Endothelial cell of umbilical vein (primary cell): ENCODE results near the gene CRABP1. TPM values are rescaled to one million over a fixed set of nuclear protein-coding genes. Genes with fewer than 3 reads are reported as not detected.

Experiments used
- BruUV-seq: library from RNA; stranded (reverse); fragments of 400-500 nt; replicated peaks from 2 replicates; lab custom pipeline; 2021; lab: Mats Ljungman, UMichigan
- CTCF ChIA-PET: fragments of 300-600, 350-600 bp; sonication (Branson Sonifier 250); formaldehyde crosslinking; loops from one replicate; lab custom pipeline; 2021; ENCODE audit warnings: antibody characterized with exemption, inconsistent platforms; lab: Charles Lee
- POLR2A ChIA-PET: fragments of 300-600, 350-600 bp; sonication (Branson Sonifier 250); formaldehyde crosslinking; loops from one replicate; lab custom pipeline; 2021; ENCODE audit warnings: antibody characterized with exemption, inconsistent platforms; lab: Charles Lee
- DNase-seq: peaks from one replicate; pipeline ENCODE4 v3.0.0-alpha.2; 2011; ENCODE audit warnings: low read depth, low spot score
- FAIRE-seq: peaks from 2 replicates; lab custom pipeline; 2011; peaks lifted over from hg19 to GRCh38; lab: Jason Lieb, UNC
- H2AFZ ChIP-seq: 2 replicates; pipeline ENCODE4 v1.6.0; 2012; ENCODE audit warnings: low read depth, low read length, control low read depth, inconsistent platforms
- H3K27ac ChIP-seq: 2 replicates; pipeline ENCODE4 v1.5.1; 2011; ENCODE audit warnings: low read depth, mild to moderate bottlenecking, control low read depth, low read length, moderate library complexity; ENCODE audit not compliant: insufficient read depth
- H3K27me3 ChIP-seq, 2 experiments: 2 replicates each; pipeline versions ENCODE4 v1.6.0 to v1.6.1; 2011; ENCODE audit warnings: low read length in 2 of 2, mixed read lengths in 1 of 2; ENCODE audit not compliant: control insufficient read depth in 2 of 2, insufficient read depth in 2 of 2
- H3K36me3 ChIP-seq, 2 experiments: 2 replicates in 1 of 2; 3 replicates in 1 of 2; pipeline ENCODE4 v1.5.1; 2011; ENCODE audit warnings: low read length in 2 of 2, mild to moderate bottlenecking in 1 of 2, moderate library complexity in 1 of 2; ENCODE audit not compliant: control insufficient read depth in 2 of 2, insufficient read depth in 2 of 2; ENCODE audit errors: extremely low read depth in 1 of 2
- H3K4me1 ChIP-seq: 3 replicates; pipeline ENCODE4 v1.5.1; 2011; ENCODE audit warnings: mild to moderate bottlenecking, low read length; ENCODE audit not compliant: control insufficient read depth, insufficient read depth; ENCODE audit errors: extremely low read depth
- H3K4me2 ChIP-seq: 2 replicates; pipeline ENCODE4 v1.6.1; 2011; ENCODE audit warnings: low read length, control low read depth, mixed read lengths; ENCODE audit not compliant: insufficient read depth
- H3K4me3 ChIP-seq, 3 experiments: fragments of 200-600 bp in 1 of 3; sonication (generic), shearing (Covaris generic) in 1 of 3; replicated peaks in 1 of 3; 2 replicates each; pipeline ENCODE4 v1.5.1; 2011 to 2016; ENCODE audit warnings: control low read depth in 3 of 3, low read length in 3 of 3, mild to moderate bottlenecking in 2 of 3, inconsistent platforms in 1 of 3, low read depth in 1 of 3, moderate library complexity in 1 of 3; ENCODE audit not compliant: insufficient read depth in 1 of 3
- H3K79me2 ChIP-seq: 2 replicates; pipeline ENCODE4 v1.6.0; 2012; ENCODE audit warnings: low read length, inconsistent platforms; ENCODE audit not compliant: control insufficient read depth, insufficient read depth
- H3K9ac ChIP-seq: replicated peaks from 2 replicates; pipeline ENCODE3; 2011; ENCODE audit warnings: low read length, control low read depth; ENCODE audit not compliant: insufficient read depth; ENCODE audit errors: extremely low read depth
- H3K9me1 ChIP-seq: replicated peaks from 3 replicates; pipeline ENCODE4 v1.6.0; 2011; ENCODE audit warnings: mild to moderate bottlenecking, low read length; ENCODE audit not compliant: control insufficient read depth, insufficient read depth; ENCODE audit errors: extremely low read depth
- H3K9me3 ChIP-seq: replicated peaks from 2 replicates; pipeline ENCODE4 v1.5.1; 2012; ENCODE audit warnings: low read length, inconsistent platforms; ENCODE audit not compliant: control insufficient read depth, insufficient read depth
- H4K20me1 ChIP-seq: replicated peaks from 2 replicates; pipeline ENCODE3; 2011; ENCODE audit warnings: mild to moderate bottlenecking, low read length; ENCODE audit not compliant: control insufficient read depth, insufficient read depth; ENCODE audit errors: extremely low read depth
- CTCF ChIP-seq, 2 donors: IDR thresholded peaks; 1 replicate in 1 of 2; 2 replicates in 1 of 2; pipeline ENCODE4 v1.5.1; 2011; ENCODE audit warnings: low read length in 2 of 2, mild to moderate bottlenecking in 2 of 2, moderate library complexity in 2 of 2, control low read depth in 1 of 2, inconsistent platforms in 1 of 2, low read depth in 1 of 2; ENCODE audit not compliant: insufficient read depth in 1 of 2; ENCODE audit errors: extremely low read depth in 1 of 2
- EZH2 ChIP-seq: IDR thresholded peaks from 2 replicates; pipeline ENCODE4 v1.6.1; 2012; ENCODE audit warnings: borderline replicate concordance, low read depth, mild to moderate bottlenecking, moderate library complexity, low read length, inconsistent platforms; ENCODE audit not compliant: severe bottlenecking
- FOS ChIP-seq: IDR thresholded peaks from 2 replicates; pipeline ENCODE4 v1.6.1; 2011; ENCODE audit warnings: mild to moderate bottlenecking, low read length, moderate library complexity, borderline replicate concordance; ENCODE audit not compliant: insufficient read depth
- GATA2 ChIP-seq: IDR thresholded peaks from 2 replicates; pipeline ENCODE4 v1.7.0; 2011; ENCODE audit warnings: low read depth, mild to moderate bottlenecking, moderate library complexity, mixed read lengths, low read length; ENCODE audit not compliant: insufficient read length, insufficient read depth
- JUN ChIP-seq: IDR thresholded peaks from 2 replicates; pipeline ENCODE4 v1.6.1; 2011; ENCODE audit warnings: borderline replicate concordance, low read depth; ENCODE audit not compliant: insufficient read length, insufficient read depth
- MYC ChIP-seq: IDR thresholded peaks from one replicate; pipeline ENCODE4 v1.6.1; 2011; ENCODE audit warnings: mild to moderate bottlenecking, low read depth, low read length
- POLR2A ChIP-seq: IDR thresholded peaks from 2 replicates; pipeline ENCODE4 v1.6.1; 2012; ENCODE audit warnings: low read depth, mild to moderate bottlenecking, control low read depth, low read length
- POLR2AphosphoS5 ChIP-seq: IDR thresholded peaks from 2 replicates; pipeline ENCODE4 v1.6.1; 2012; ENCODE audit warnings: low read depth, mild to moderate bottlenecking, control low read depth, low read length, moderate library complexity; ENCODE audit not compliant: insufficient read depth
- dilution Hi-C: fragments of 300-500 bp; cut with MboI; formaldehyde crosslinking; loops from one replicate; pipeline ENCODE4 v1.15.0; 2019; ENCODE audit warnings: low sequenced_read_pairs; ENCODE audit not compliant: extremely low pct_ligation_motif_present
- intact Hi-C: fragments of 100-400 bp; cut with micrococcal nuclease; formaldehyde crosslinking; loops from one replicate; pipeline ENCODE4 v1.10.0; 2022
- polyA plus RNA-seq, 4 experiments: library from polyadenylated mRNA; depleted of rRNA in 3 of 4; stranded (reverse) in 3 of 4; unstranded in 1 of 4; fragments of >200 nt; gene quantifications; 2 replicates each; pipeline versions ENCODE4 v1.2.1 to v1.2.3, GENCODE V29; 2011 to 2012; ENCODE audit warnings: missing spikeins in 1 of 4
- total RNA-seq: library from RNA; stranded (reverse); gene quantifications from 2 replicates; pipeline ENCODE4 v1.2.3, GENCODE V29; 2021
- TF ChIP-seq, protein P1 (sequence below): IDR thresholded peaks from 2 replicates; pipeline ENCODE4 v1.6.1; 2011; ENCODE audit not compliant: insufficient read depth, insufficient read length

CRABP1 gene
- total and polyA plus RNA-seq, 2 donors (not counting 3 experiments of a cell fraction or from before 2014, with no cell fraction given) = 0.11 TPM; not detected in 1

GRCh38 chr15:78311292-78311691, 28.9 kb upstream of the CRABP1 start:
- BruUV-seq = no TSS peak
- TF ChIP-seq MYC (no peak), FOS (no peak), POLR2A (no peak), POLR2AphosphoS5 (no peak), GATA2 (no peak), JUN (no peak), EZH2 (no peak), CTCF (IDR thresholded peaks at IDR 0.05; ENCODE audit: extremely low read depth in 1 of 2, insufficient read depth in 1 of 2, low read depth in 1 of 2, low read length in 2 of 2) (no peak)
- TF ChIP-seq, protein P1, sequence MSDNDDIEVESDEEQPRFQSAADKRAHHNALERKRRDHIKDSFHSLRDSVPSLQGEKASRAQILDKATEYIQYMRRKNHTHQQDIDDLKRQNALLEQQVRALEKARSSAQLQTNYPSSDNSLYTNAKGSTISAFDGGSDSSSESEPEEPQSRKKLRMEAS = no peak
- Histone ChIP-seq H3K4me3 (no peak overlapping the region), H2AFZ (no peak overlapping the region), H3K9me1 (no peaks in the 10 kb centered on the region), H3K27me3 (no peaks in the 10 kb centered on the region), H3K79me2 (no peaks in the 10 kb centered on the region), H3K36me3 (no peaks in the 10 kb centered on the region), H3K4me2 (no peak overlapping the region), H3K9ac (no peak overlapping the region), H3K4me1 (peaks cover 2% of the 10 kb centered on the region), H3K9me3 (no peaks in the 10 kb centered on the region), H4K20me1 (no peaks in the 10 kb centered on the region), H3K27ac (no peak overlapping the region)
- dilution Hi-C loops (no loop called here), intact Hi-C loops (loop anchor here (10.0 kb wide), 1 partner anchor 444 kb away; no protein-coding TSS in a partner anchor)
- no peak for DNase-seq
- FAIRE-seq = no peak
- ChIA-PET CTCF (interaction anchor here (0.8 to 14.6 kb wide), 6 partner anchors 8 to 170 kb away, joined by 3 to 367 read pairs (median 3); partner anchors contain the start of gene SKIC8), POLR2A (no interaction called here)
